ENCODE measurements around the gene DYDC2.
"Not testable (repeated sequence)": the region's sequence is repeated elsewhere in the genome, so short reads cannot be mapped to it uniquely, and the experiment has no call there.

Gene DYDC2

GRCh38 chr10:80356563-80356988 lies at the start of gene DYDC2, which contains the start of gene DYDC1:
Gene DYDC2 (plus strand): TSS chr10:80356781. CDS start chr10:80362444, 5,663 bp downstream.
Gene DYDC1 (minus strand): TSS chr10:80356755. CDS start chr10:80352601, 4,154 bp downstream.
- peak in 34 of 56 donors; percentile 16 to 80 (median 43) for DNase-seq

- no peak for DNase-seq
Measured at GRCh38 chr10:80313523-80313922, 43.1 kb upstream of the DYDC2 start.

- DNase-seq: no peak
Measured at GRCh38 chr10:80315391-80315790, 41.2 kb upstream of the DYDC2 start.

- DNase-seq: no peak
Measured at GRCh38 chr10:80318742-80319141, 37.8 kb upstream of the DYDC2 start.

GRCh38 chr10:80319318-80319717 lies 37.3 kb upstream of the DYDC2 start:
- DNase-seq: no peak

GRCh38 chr10:80319725-80320290 lies 36.8 kb upstream of the DYDC2 start:
- DNase-seq: no peak

- no peak for DNase-seq
Measured at GRCh38 chr10:80320377-80320776, 36.2 kb upstream of the DYDC2 start.

- no peak for DNase-seq
Measured at GRCh38 chr10:80321183-80321582, 35.4 kb upstream of the DYDC2 start.

GRCh38 chr10:80322158-80322557 lies 34.4 kb upstream of the DYDC2 start:
- no peak for DNase-seq

GRCh38 chr10:80322711-80323110 lies 33.9 kb upstream of the DYDC2 start:
- DNase-seq: no peak

GRCh38 chr10:80323311-80323710 lies 33.3 kb upstream of the DYDC2 start:
- no peak for DNase-seq

- DNase-seq: no peak
Measured at GRCh38 chr10:80324086-80324485, 32.5 kb upstream of the DYDC2 start.

GRCh38 chr10:80324891-80325364 lies 31.7 kb upstream of the DYDC2 start:
- DNase-seq: no peak

- DNase-seq: no peak
Measured at GRCh38 chr10:80333983-80334382, 22.6 kb upstream of the DYDC2 start.

- DNase-seq: no peak
Measured at GRCh38 chr10:80344276-80344675, 12.3 kb upstream of the DYDC2 start.

GRCh38 chr10:80344912-80345311 lies 11.7 kb upstream of the DYDC2 start:
- DNase-seq: no peak

- no peak for DNase-seq
Measured at GRCh38 chr10:80350251-80350650, 6.3 kb upstream of the DYDC2 start.

- DNase-seq: no peak
Measured at GRCh38 chr10:80351220-80351619, 5.4 kb upstream of the DYDC2 start.

- peak in 17 of 56 donors; percentile 15 to 74 (median 44) for DNase-seq
Measured at GRCh38 chr10:80356989-80357850, 639 bp downstream of the DYDC2 start.

- no peak for DNase-seq
Measured at GRCh38 chr10:80357851-80358125, 1.2 kb downstream of the DYDC2 start.

GRCh38 chr10:80358925-80359324 lies 2.3 kb downstream of the DYDC2 start:
- not testable (repeated sequence) for DNase-seq

GRCh38 chr10:80359644-80360043 lies 3.1 kb downstream of the DYDC2 start:
- DNase-seq: no peak

- DNase-seq: no peak
Measured at GRCh38 chr10:80365510-80365909, 8.9 kb downstream of the DYDC2 start.

Measured in nucleus accumbens (tissue), 56 donors.